Glomerular visceral epithelial cell (primary cell): ENCODE measurements around the gene TRIM31.

Experiments
- DNase-seq: peaks from one replicate; pipeline ENCODE4 v3.0.0-alpha.2; 2016; ENCODE audit errors: extremely low spot score

The TRIM31 gene

DNA sequence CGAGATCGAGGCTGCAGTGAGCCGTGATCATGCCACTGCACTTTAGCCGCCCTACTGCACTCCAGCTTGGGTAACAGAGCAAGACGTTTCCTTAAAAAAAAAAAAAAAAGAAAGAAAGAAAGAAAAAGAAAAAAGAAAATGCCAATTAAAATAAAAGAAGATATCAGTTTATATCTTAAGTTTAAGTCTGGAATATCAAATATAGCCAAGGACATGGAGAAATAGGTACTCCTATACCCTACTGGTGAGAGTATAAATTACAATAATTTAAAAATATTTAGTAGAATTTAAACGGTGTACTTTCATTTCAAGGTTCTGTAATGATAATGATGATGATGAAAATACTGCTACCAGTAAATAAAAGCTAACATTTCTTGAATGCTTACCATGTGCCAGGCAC lies 3.8 kb upstream of the TRIM31 start:
- DNase-seq, result no peak

DNA sequence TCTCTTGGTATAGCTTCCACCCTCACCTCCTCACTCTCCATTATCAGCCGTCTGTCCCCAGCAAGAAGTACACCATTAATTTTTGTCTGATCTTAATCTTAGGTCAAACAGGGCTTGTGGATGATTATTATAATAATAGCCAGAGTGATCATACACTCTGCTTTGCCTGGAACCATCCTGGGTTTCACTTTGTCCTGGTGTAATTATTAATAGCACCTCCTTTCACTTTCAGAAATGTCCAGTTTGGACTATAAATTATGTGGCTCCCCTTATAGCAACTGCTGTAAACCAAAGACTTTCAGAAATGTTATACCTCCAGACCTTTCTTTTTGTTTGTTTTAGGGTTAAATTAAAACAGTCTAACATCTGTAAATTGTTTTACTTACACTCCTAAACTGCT lies 951 bp upstream of the TRIM31 start:
- DNase-seq, result no peak

DNA sequence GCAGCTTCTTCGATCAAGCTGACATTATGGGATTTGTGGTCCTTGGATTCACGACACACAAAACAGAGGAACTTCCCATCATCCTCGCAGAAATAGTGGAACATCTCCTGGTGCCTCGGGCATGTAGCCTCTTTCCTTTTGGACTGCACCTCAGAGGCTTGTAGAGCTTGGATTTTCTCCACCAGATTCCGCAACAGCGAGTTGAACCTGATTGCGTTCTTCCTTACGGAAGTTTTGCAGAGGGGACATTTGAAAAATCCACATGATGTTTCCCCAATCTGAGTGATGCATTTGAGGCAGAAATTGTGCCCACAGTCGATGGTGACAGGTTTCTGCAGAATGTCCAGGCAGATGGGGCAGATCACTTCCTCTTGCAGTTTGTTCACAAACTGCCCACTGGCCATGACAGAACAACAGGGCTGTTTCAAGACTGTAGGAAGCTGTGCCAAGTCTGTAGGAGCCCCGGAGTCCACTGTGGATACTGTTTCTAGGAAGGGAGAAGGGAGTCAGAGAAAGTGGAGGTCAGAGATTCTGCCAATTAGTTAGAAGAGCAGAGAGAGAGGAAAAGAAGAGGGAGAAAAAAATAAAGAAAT lies 392 bp downstream of the TRIM31 start:
- DNase-seq, result no peak

DNA sequence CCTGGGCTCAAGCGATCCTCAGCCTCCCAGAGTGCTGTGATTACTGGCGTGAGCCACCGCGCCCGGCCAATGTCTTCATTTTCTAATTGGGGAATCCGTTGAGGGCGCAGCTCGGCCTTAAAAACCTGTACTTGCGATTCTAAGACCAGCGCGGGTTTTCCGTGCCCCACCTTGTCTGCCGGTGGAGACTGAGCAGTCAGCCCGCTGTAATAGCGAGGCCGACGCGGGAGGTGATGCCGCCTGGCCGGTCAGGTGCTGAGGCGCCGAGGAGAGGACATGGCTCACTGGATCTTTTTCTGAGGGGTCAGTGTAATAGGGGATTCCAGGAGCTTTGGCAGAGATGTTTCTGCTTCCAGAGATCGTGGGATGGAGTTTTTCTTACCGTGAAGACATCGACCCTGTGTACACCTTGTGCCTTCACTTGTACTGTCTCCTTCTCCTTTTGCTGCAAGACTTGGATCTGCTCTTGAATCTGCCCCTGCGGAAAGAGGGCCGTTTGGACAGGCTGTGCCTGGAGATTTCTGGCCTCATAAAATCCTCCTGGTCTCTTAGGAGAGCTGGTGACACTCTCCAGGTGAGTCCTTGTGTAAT lies 1.5 kb downstream of the TRIM31 start:
- no peak for DNase-seq

DNA sequence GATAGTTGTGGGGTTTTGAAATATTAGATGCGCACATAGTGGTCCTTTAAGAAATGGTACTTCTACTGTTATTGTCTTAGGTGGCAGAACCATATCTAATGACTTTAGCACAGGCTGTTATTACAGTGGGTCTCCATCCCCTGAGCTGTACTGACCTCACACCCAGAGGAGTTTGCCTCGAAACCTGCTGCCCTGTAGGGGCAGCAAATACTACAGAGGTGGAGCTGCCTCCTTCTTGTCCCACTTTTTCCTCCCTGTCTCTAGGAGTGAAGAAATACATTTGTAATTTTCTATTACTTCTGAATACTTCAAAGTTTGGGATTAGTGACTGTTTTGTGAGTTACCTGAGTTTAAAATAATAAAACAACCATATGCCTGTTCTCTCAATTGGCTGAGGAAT lies 8.2 kb downstream of the TRIM31 start:
- no peak for DNase-seq

DNA sequence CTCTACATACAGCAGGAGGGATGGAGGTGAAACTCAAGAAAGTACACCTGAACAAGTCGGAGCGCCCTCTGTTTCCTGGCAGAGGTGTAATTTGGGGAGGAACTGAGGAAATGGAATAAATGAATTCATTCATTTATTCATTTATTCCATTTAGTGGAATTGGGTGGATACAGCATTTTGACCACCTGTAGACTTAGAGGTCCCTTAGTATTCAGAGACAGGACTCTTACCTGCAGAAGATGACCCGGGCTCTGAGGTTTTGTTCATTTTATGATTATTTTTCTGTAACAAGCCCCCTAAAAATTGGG lies 9.1 kb downstream of the TRIM31 start:
- DNase-seq, result no peak

DNA sequence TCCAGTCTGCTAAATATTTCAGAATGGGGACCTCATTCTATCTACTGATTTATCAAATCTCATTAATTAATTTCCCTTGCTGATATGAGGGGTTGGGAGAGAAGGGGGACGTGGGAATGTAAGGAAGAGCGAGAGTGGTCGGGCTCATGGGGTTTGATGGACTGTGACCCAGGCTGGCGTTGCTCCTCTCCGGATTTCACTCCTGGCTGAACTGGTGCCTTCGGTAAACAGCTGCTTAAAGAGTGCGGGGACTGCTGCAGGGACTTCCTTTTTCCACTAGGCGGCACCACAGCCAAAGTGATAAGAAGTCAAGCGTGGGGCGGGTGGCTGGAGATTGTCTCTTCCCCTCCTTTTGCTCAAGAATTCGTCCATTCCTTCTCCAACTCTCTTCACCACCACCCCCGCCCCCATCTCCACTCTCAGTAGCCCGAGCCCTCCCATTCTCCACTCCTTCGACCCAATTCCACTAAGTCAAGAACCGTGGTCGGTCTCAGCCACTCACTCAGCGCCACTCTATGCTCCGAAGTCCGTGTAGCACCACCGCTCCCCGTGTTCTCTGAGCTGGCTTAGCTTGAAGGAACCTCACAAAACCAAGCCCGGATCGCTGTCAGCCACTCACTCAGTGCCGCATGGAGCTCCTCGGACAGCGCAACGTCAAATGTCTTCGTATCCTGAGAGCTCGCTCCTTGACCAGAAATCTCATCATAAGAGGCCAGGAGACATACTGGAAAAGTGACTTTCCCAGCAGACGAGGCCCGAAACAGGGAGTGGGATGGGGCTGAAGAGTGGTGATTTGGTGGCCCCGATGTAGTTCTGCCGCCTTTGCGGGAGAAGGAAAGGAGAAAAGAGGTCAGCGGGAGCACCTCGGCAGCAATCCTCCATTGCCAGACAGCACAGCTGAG lies 9.7 kb downstream of the TRIM31 start:
- DNase-seq, result peak; percentile 90

DNA sequence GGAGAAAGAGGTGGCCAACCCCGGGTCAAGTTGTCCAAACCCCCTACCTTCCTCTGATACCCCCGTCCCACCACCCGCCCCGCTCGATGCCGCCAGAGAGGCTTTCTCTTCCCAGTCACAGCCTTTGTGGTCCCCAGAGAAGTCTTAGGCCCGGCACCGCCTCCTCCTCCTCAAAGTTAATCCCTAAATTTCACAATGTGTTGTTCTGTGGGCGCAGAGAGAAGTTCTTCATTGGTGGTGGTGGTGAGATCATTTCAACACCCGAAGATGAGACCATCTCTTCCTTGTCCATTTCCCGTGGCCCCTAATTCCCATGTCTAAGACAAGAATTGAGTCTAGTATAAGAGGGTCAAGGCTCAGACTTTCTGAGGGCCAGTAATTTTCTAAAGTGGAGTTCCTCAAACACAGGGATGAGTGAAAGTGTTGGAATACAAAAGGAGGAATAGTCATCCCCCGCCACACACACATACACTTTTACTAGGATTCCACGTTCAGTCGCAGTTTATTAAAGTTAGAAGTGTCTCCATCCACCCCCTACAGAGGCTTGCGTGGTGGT lies 10.4 kb downstream of the TRIM31 start:
- DNase-seq, result no peak

DNA sequence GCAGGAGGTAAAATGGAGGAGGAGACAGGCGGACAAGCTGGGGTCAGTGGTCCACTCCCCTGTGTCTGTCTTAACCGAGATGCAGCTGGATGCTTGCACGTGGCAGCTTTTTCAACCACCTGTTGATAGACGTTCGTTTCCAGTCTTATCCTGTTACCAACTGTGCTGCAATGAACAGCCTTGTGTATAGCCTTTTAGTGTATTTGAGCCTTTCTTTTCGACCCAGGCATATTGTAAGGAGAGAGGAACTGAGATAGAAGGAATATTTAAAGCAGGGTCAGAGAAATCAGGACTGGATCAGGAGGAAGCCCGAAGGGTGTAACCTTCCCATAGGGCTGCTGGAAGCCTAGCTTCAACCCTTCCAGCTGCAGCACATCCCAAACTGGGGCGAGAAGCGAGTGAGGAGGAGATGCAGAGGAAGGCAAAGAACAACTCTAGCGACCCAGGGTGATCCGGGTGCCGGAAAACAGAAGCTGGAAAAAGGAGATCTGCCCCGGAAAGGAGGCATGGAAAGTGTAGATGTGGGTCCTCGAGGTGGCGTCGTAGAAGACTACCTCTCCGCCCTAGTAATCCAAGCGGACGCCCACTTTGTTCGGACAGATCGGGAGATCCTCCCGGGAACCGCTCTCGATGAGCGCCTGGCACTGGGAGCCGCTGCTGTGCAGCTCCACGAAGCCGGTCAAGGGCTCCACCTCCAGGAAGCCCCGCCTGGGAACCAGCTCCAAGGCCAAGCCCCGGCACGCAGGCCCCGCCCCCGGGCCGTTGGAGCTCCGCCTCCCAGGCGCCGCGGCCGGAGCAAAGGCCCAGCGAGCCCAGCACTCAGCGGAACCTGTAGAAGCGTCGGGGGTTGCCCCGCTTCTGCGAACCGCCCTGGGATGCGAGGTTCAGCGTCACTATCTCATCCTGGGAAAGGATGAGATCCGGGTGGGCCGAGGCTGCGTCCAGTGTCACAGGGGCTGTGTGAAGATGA lies 11.2 kb downstream of the TRIM31 start:
- peak; percentile 85 for DNase-seq

DNA sequence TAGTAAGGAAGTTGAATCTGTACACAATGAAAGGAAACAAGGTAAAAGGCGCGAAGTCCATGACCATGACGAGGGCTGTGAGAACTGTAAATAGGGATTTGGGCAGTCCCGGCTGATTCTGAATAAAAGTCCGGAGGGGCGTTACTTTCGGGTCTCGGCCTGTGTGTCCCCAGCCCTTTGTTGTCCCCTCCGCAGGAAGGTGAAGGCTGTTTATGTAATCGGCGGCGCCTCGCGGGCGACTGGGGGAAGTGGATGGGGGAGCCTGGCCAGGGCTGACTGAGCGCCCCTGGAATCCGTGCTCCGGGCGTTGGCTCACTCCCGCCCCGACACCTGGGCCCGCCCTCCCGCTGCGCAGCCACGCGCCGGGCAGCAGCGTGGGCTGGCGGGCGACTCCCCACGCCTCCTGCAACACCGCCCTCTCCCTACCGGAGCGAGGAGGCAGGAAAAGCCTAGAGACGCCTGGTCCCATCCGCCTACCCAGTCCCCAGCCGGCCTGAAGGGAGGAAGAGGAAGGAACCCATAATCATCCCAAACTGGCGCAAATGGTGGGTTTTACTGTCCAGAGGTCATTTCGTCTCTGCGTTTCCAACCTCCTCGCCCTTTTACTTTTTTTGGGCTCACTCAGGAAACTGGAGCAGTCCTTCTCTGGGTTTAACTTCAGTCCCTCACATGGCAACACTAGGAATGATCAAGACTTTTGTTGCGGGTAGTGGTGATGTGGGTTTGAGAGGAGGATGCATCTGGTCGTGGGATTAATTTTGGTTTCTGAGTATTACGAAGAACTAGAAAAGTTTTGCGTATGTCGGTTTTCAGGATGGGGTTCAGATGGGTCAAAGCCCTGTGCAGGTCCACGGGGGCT lies 12.1 kb downstream of the TRIM31 start:
- peak; percentile 18 for DNase-seq

DNA sequence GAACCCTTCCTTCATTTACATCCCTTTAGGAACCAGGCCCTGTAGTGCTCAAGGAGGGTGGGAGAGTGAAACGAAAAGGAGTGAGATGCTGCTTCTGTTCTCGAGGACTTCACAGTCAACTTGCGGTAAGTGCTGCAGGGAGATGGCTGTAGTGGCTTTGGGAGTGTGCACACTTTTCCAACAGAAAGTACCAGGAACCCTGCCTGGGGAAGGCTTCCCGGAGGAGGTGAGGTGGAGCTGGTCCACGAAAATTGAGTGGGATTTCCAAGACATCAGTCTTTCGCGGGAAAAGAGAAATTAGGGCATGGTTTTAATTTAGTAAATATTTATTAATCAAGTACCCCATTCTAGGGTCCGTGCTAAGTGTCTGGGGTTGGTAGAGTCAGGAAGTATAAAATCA lies 12.7 kb downstream of the TRIM31 start:
- no peak for DNase-seq

DNA sequence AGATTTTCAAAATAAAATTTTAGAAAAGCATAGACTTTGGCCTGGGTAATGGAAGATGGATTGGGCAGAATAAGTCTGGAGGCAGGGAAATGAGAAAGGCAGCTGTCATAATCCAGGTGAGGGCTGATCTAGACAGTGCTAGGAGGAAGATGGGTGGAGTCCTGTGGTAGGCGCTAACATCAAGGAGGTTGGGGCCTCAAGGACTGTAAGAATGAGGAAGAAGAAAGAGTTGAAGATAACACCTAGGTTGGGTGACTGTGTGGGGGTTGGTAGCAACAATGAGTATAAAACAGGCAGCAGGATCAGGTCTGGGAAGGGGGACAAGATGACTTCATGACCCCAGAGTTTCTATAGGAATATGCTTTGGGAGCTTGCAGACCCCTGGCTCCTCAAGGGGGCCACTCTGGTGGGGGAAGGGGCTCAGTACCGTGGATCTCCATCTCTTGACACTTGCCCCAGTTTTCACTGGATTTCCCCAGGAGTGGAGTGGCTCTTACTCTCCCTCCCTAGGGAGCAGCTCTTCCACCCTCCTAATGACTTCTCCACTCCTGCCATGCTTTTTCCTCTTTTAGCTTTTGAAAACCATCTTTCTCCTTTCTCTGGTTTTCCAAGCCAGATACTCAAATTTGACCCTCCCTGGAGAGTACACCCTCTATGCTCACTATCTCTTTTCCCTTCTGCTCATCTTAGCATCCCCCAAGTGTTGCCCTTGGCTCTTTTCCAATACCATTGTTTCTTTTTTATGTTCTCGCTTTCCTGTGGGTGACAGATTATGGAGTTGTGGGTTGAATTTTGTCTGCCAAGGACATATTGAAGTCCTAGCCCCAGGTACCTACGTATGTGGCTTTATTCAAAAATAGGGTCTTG lies 14.8 kb downstream of the TRIM31 start:
- no peak for DNase-seq

DNA sequence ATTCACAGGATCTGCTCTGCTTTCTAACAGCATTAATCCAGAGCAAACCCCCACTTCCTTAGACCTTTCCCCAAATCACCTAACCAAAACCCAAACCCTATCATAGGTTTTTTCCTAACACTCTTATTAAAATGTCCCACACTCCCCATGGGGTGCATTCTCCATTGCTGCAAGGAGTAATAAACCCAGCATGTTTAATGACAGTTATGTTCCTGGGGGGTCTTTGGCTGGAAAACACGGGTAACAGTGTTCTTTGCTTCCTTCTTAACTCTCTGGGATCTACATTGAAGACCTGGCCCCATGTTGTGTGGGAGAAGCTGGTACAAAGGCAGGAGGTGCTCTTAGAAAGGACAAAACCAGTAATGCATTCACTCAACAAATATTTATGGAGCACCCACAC lies 16.1 kb downstream of the TRIM31 start:
- no peak for DNase-seq

DNA sequence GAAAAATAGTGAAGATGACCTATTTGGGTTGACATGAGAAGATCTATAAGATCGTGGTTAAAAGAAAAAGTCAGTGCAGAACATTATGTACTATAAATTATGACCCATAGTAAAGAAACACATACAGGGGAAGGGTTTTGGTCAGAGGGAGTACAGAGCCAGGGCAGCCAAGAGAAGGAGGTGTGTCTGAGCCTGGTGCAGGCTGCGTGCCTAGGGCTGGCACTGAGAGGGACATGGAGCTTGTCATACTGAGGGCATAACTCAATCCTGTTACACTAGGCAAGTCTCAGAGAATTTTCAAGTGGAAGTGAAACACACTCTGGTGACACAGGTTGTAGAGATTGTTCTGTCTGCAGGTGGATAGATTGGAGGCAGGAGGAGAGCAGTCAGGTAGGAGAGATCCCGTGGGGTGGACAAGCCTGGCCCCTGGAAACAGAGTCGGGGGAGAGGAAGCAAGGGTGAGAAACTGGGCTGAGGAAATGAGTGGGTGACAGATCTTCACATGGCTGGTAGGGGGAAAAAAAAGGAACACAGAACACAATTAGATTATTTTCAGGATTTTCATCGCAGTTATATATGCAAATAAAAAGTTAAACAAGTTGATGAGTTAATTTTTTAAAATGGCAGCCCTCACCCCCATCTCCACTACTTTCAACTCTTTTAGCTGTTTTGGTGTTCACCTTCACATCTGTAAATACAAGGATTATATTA lies 18.8 kb downstream of the TRIM31 start:
- DNase-seq, result no peak

DNA sequence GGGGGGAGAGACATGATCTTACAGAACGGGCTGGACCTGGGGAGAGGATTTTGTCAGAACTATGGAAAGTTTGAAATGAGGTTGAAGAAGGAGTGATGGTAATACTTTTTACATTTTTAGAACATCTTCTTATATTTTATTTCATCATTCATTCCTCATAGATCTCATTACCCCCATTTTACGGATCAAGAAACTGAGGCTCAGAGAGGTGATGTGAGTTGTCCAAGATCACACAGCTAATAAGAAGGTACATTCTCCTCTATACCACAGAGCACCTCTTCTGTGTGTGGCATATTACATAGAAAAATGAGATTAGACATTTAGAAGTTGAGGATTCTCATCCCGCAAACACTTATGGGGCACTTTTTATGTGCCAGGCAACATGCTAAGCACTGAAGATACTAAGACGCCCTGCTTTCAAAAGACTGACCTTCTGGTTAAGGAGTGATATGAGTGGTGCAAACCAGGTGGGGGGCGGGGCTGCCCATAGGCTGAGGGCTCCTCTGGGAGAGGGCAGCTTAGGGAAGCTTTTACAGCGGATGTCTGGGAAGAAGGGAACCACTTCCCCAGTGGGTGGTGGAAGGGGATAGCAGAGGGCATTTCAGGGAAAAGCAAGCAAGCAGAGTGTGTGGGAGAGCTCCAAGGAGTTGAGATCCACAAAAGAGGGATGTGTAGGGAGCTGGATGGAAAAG lies 19.9 kb downstream of the TRIM31 start:
- DNase-seq, result no peak

DNA sequence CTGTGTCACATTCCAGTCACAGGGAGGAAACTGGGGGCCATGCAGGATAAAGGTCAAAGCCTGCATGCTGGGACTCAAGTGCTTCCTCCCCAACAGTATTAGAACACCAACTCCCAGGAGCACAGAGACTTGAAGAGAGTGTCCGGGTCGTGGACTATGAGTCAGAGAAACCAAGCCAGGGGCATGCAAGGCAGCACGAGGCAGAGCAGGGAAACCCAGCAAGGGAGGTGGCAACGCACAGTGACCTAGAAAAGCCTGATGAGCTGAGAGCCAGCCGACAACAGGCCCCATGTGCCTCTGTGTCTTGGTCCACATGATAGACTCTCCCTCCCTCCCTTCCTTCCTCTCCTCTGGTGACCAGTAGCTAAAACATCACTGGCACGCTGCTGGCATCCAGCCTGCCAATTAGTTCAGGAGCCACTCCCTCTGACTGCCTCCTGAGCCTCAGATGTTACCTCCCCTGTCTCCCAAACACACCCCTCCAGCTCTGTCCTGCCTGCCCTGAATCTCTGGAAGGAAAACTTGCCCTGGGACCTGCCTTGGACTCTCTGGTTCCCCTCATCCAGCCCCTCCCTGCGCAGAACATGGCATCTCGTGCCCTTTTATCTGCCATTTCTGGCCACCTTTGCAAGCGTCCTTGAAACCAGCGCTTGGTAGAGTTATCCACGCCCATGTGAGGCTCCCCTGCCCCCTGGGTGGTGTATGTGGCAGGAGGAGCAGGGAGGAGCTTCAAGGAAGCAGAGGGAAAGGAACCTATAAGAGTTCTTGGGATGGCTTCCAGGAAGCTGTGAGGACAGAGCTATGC lies 21.1 kb downstream of the TRIM31 start:
- DNase-seq, result peak; percentile 49

DNA sequence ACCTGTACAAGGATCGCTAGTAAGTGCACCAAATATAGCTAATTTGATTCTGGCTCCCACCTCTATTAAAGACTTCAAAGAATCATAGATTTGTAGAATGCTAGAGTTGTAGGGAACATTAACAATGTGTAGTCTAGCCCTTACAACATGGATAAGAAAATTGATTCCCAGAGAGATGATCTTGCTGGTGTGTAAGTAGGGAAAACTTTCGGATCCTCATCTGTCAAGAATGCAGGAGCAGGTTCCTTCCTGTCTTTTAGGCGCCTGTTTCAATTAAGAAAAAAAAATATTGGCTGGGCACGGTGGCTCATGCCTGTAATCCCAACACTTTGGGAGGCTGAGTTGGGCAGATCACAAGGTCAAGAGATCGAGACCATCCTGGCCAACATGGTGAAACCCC lies 25.0 kb downstream of the TRIM31 start:
- DNase-seq, result no peak

DNA sequence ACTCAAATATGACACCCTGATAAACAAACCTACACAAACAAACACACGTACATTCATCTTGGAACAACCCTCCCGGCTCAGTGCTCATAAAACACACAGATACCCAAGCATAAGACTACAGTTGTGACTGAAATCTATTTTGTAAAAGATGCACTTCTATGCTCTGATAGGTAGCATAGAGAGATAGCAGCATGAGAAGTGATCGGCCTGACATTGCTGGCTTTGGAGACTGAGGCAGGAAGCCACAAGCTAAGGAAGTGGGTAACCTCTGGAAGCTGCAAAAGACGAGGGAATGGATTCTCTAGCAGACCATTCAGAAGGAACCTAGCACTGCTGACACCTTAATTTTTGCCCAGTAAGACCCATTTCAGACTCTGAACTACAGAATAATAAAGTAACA lies 35.7 kb downstream of the TRIM31 start:
- no peak for DNase-seq
